Right renal pelvis (tissue), 4 donors: ENCODE data around the gene DCTN1. TPM values are rescaled to one million over a fixed set of nuclear protein-coding genes. Genes with fewer than 3 reads are reported as not detected.
"Not testable (repeated sequence)": the region's sequence is repeated elsewhere in the genome, so short reads cannot be mapped to it uniquely, and the experiment has no call there.

Experiments used
- DNase-seq, 4 donors: peaks; one replicate each; pipeline ENCODE4 v3.0.0-alpha.2; 2013; ENCODE audit warnings: low read depth in 4 of 4, low spot score in 3 of 4, missing footprints in 1 of 4
- polyA plus RNA-seq, 4 donors: library from polyadenylated mRNA; unstranded; fragments of 120-200 nt; gene quantifications; one replicate each; pipeline ENCODE4 v1.2.1, GENCODE V29; 2013; ENCODE audit not compliant: insufficient read length in 4 of 4

Gene DCTN1
- polyA plus RNA-seq, 4 donors: 146 to 166 (median 153) TPM

GRCh38 chr2:74373985-74374384, 6.1 kb downstream of the DCTN1 start:
- no peak for DNase-seq

- no peak for DNase-seq
Observed at GRCh38 chr2:74373221-74373676, 6.9 kb downstream of the DCTN1 start.

- DNase-seq: no peak
Observed at GRCh38 chr2:74372674-74373073, 7.4 kb downstream of the DCTN1 start.

- DNase-seq: no peak
Observed at GRCh38 chr2:74371421-74371820, 8.7 kb downstream of the DCTN1 start.

GRCh38 chr2:74369976-74370375, 10.1 kb downstream of the DCTN1 start:
- DNase-seq: no peak

GRCh38 chr2:74368499-74368898, 11.6 kb downstream of the DCTN1 start:
- no peak for DNase-seq

- no peak for DNase-seq
Observed at GRCh38 chr2:74367789-74368188, 12.3 kb downstream of the DCTN1 start.

- no peak for DNase-seq
Observed at GRCh38 chr2:74366036-74366435, 14.1 kb downstream of the DCTN1 start.

GRCh38 chr2:74364533-74365505, 15.3 kb downstream of the DCTN1 start:
- DNase-seq: no peak

- DNase-seq: no peak
Observed at GRCh38 chr2:74361327-74361726, 18.8 kb downstream of the DCTN1 start.

- no peak for DNase-seq
Observed at GRCh38 chr2:74357627-74358026, 22.5 kb downstream of the DCTN1 start.

- DNase-seq: no peak
Observed at GRCh38 chr2:74349889-74350288, 30.2 kb downstream of the DCTN1 start.

- DNase-seq: no peak
Observed at GRCh38 chr2:74347742-74348141, 32.4 kb downstream of the DCTN1 start.

GRCh38 chr2:74347303-74347702, 32.8 kb downstream of the DCTN1 start:
- DNase-seq: no peak

GRCh38 chr2:74345272-74345943, 34.7 kb downstream of the DCTN1 start:
- DNase-seq: no peak

GRCh38 chr2:74343316-74343715, 36.8 kb downstream of the DCTN1 start, which contains the start of gene SLC4A5:
SLC4A5 (minus strand) TSS chr2:74343416; CDS start chr2:74315023, 28,393 bp downstream.
- DNase-seq: no peak

GRCh38 chr2:74336227-74336626, 43.9 kb downstream of the DCTN1 start:
- not testable (repeated sequence) for DNase-seq

- peak; percentile 43 to 64 (median 54) for DNase-seq
Observed at GRCh38 chr2:74334931-74335333, 45.2 kb downstream of the DCTN1 start.

GRCh38 chr2:74333896-74334586, 46.1 kb downstream of the DCTN1 start:
- no peak for DNase-seq

GRCh38 chr2:74333175-74333574, 46.9 kb downstream of the DCTN1 start:
- peak in 1 of 4 donors; percentile 4 for DNase-seq
